GM12875 (cell line): ENCODE data around the gene CACNA2D1.

Source experiments
- H3K4me3 ChIP-seq: one replicate; pipeline ENCODE4 v1.5.1; 2011; ENCODE audit warnings: low read depth, low read length, control low read depth
- CTCF ChIP-seq: IDR thresholded peaks from 2 replicates; pipeline ENCODE4 v1.5.1; 2011; ENCODE audit warnings: low read depth, mild to moderate bottlenecking, control low read depth, inconsistent platforms, low read length, moderate library complexity, borderline replicate concordance; ENCODE audit not compliant: insufficient read depth

CACNA2D1 gene

GRCh38 chr7:82410461-82410860 is 33.1 kb downstream of the CACNA2D1 start:
- no peak overlapping the region for H3K4me3 ChIP-seq
- TF ChIP-seq CTCF: no peak

GRCh38 chr7:82406937-82407336 is 36.6 kb downstream of the CACNA2D1 start:
- no peak overlapping the region for H3K4me3 ChIP-seq
- no peak for TF ChIP-seq CTCF

GRCh38 chr7:82405301-82405700 is 38.3 kb downstream of the CACNA2D1 start:
- TF ChIP-seq CTCF: no peak
- no peak overlapping the region for H3K4me3 ChIP-seq

- H3K4me3 ChIP-seq: no peak overlapping the region
- TF ChIP-seq CTCF: no peak
Measured at GRCh38 chr7:82404652-82405051, 38.9 kb downstream of the CACNA2D1 start.

- H3K4me3 ChIP-seq: no peak overlapping the region
- TF ChIP-seq CTCF: no peak
Measured at GRCh38 chr7:82404094-82404493, 39.5 kb downstream of the CACNA2D1 start.

- H3K4me3 ChIP-seq: no peak overlapping the region
- TF ChIP-seq CTCF: no peak
Measured at GRCh38 chr7:82397879-82398524, 45.6 kb downstream of the CACNA2D1 start.

- no peak for TF ChIP-seq CTCF
Measured at GRCh38 chr7:82396343-82396742, 47.2 kb downstream of the CACNA2D1 start.

More at GRCh38 chr7:82396343-82396742, 47.2 kb downstream of the CACNA2D1 start:
- H3K4me3 ChIP-seq: no peak overlapping the region
